Measurements from ENCODE around the gene DRD4. TPM values are rescaled to one million over a fixed set of nuclear protein-coding genes. Genes with fewer than 3 reads are reported as not detected.

The DRD4 gene
- total and polyA plus RNA-seq, 2 of the 8 experiments (the other 6 are each of a cell fraction or from before 2014, with no cell fraction given): 3.4 to 4.9 TPM

DNA sequence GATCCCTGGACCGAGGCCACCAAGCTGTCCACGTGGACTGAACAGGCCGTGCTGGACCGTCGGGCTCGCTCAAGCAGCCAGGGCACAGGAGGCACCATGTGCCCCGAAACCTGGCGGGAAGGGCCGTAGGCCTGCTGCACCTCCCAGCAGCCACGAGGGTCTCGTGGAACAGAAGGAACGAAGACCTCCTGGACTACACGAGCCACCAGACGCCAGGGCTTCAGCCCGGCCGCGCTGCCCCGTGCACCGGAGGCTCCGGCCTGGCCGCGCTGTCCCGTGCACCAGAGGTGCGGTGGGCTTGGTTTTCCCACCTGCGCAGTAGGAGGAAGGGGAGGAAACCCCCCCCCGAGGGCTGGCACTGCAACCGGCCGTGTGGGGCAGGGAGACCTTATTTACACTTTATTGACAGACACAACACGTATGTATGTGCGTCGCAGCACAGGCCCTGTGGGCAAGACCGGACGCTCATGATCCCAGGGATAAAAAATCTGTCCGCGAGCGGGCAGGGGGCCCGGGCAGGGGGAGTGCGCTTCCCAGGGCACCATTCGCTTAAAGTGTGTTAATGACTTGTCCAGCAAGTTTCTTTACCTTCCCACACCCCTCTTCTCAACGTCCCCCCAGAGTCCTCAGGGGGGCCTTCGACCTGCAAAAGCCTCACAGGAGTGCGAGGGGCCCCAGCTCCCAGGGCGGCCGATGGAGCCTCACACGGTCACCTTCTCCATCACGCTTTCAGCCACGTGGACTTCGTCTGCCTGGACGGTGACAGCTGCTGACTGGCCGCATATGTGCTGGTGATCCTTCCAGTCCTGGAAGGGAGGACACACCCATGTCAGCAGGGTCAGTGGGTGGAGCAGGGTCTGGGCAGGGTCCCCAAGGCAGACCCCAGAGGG lies 7.0 kb downstream of the DRD4 start:
- no peak overlapping the region for H3K4me3 ChIP-seq (ENCODE audit: extremely low read depth in 1 of 4, insufficient read depth in 2 of 4, low read depth in 3 of 4, low read length in 4 of 4)
- no peak overlapping the region for H2AFZ ChIP-seq (ENCODE audit: low read length)
- no peak overlapping the region for H3K4me2 ChIP-seq (ENCODE audit: insufficient read depth in 1 of 2, low read depth in 2 of 2, low read length in 2 of 2)
- H3K79me1 ChIP-seq (ENCODE audit: low read depth, low read length): no peaks in the 10 kb centered on the region
- H3K23me2 ChIP-seq (ENCODE audit: low read depth, low read length): peaks cover 6% of the 10 kb centered on the region; the same call in 1 of the 2 replicates
- peak overlapping the region; percentile 78; the same call in 1 of the 2 replicates for H2BK5ac ChIP-seq (ENCODE audit: low read depth, low read length)
- DNase-seq (ENCODE audit: low read depth in 1 of 2, low spot score in 2 of 2) (no peak), FAIRE-seq (no peak)
- H3K18ac ChIP-seq (ENCODE audit: extremely low read depth, low read length): no peak overlapping the region
- H4K5ac ChIP-seq (ENCODE audit: insufficient read length, low read depth, low read length): no peak overlapping the region
- H3K4me1 ChIP-seq (replicated peaks in 1 of 4; ENCODE audit: control insufficient read depth in 3 of 4, insufficient read depth in 4 of 4, low read length in 3 of 4): peaks cover 0 to 12% (median 8%) of the 10 kb centered on the region in 4 experiments; a peak in 6 of 7 replicates
- no peak overlapping the region for H4K8ac ChIP-seq (ENCODE audit: extremely low read depth, insufficient read depth, low read length)
- H2BK20ac ChIP-seq (ENCODE audit: low read length): no peak overlapping the region
- no peak overlapping the region for H2BK15ac ChIP-seq (ENCODE audit: low read length)
- peaks cover 0 to 6% of the 10 kb centered on the region in 2 experiments for H4K20me1 ChIP-seq (replicated peaks in 1 of 2; ENCODE audit: control insufficient read depth in 1 of 2, insufficient read depth in 2 of 2, low read length in 2 of 2)
- CTCF ChIA-PET (ENCODE audit: partially characterized antibody): interaction anchor here (0.5 to 1.3 kb wide), 3 partner anchors 40 to 89 kb away, joined by 3 read pairs; no protein-coding TSS in a partner anchor
- no peak overlapping the region for H3K4ac ChIP-seq (replicated peaks; ENCODE audit: insufficient read length, low read depth, low read length)
- H2BK120ac ChIP-seq (replicated peaks; ENCODE audit: low read depth, low read length): no peak overlapping the region
- H3K27ac ChIP-seq (ENCODE audit: low read depth, low read length): no peak overlapping the region; the same call in 1 of the 2 replicates
- H3K9me3 ChIP-seq (ENCODE audit: insufficient read depth in 2 of 2, low read depth in 1 of 2, low read length in 1 of 2): no peaks in the 10 kb centered on the region; a peak in 1 of 4 replicates
- H3K56ac ChIP-seq (replicated peaks; ENCODE audit: insufficient read length, low read depth, low read length): no peak overlapping the region
- H2AK5ac ChIP-seq (ENCODE audit: low read depth, low read length): no peak overlapping the region
- no peak overlapping the region for H4K91ac ChIP-seq (replicated peaks; ENCODE audit: insufficient read length, low read length)
- H3K23ac ChIP-seq (ENCODE audit: insufficient read length): no peak overlapping the region
- POLR2A ChIA-PET (ENCODE audit: partially characterized antibody): interaction anchor here (0.7 kb wide), 1 partner anchor 159 kb away, joined by 3 read pairs; no protein-coding TSS in a partner anchor
- H3K36me3 ChIP-seq (ENCODE audit: control insufficient read depth in 2 of 4, insufficient read depth in 4 of 4, low read length in 3 of 4): peaks cover 0 to 3% (median 0%) of the 10 kb centered on the region in 4 experiments; a peak in 1 of 8 replicates
- H3K27me3 ChIP-seq (replicated peaks in 1 of 4; ENCODE audit: control insufficient read depth in 3 of 4, extremely low read depth in 1 of 4, insufficient read depth in 3 of 4, low read length in 3 of 4): peaks cover 0 to 11% (median 9%) of the 10 kb centered on the region in 4 experiments; a peak in 6 of 7 replicates
- H2BK12ac ChIP-seq (ENCODE audit: low read depth, low read length): no peak overlapping the region
- H3K9ac ChIP-seq (replicated peaks in 1 of 4; ENCODE audit: extremely low read depth in 1 of 4, low read depth in 3 of 4, low read length in 3 of 4): no peak overlapping the region
- 89% methylated on average over 32 of the region's 50 CpGs; no CpG with 5 or more reads in 1 of the 2 experiments for WGBS, 2 experiments (ENCODE audit: extremely low coverage in 1 of 2, insufficient coverage in 1 of 2, insufficient read length in 1 of 2, insufficient replicate concordance in 2 of 2, low coverage in 1 of 2, low lambda C conversion rate in 2 of 2, missing lambda C conversion rate in 1 of 2)
- H3K14ac ChIP-seq (ENCODE audit: insufficient read length): no peak overlapping the region
- no peaks in the 10 kb centered on the region for H3K79me2 ChIP-seq (ENCODE audit: control insufficient read depth in 1 of 2, insufficient read depth in 2 of 2, low read length in 2 of 2)
- TF ChIP-seq CHD1 (IDR thresholded peaks at IDR 0.05; ENCODE audit: low read depth, low read length) (no peak), CEBPB (IDR thresholded peaks at IDR 0.05; ENCODE audit: low read depth, low read length) (no peak), POLR2AphosphoS5 (IDR thresholded peaks at IDR 0.05; ENCODE audit: low read depth, low read length) (no peak; the same call in 1 of the 2 replicates), TAF7 (optimal IDR thresholded peaks at IDR 0.05; ENCODE audit: borderline replicate concordance, low read depth, low read length) (no peak), GABPA (IDR thresholded peaks at IDR 0.05; ENCODE audit: borderline replicate concordance, insufficient read depth, low read length) (no peak)
- TF ChIP-seq, protein P1, sequence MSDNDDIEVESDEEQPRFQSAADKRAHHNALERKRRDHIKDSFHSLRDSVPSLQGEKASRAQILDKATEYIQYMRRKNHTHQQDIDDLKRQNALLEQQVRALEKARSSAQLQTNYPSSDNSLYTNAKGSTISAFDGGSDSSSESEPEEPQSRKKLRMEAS (IDR thresholded peaks at IDR 0.05): peak; percentile 32; the same call in 1 of the 2 replicates
- TF ChIP-seq, protein P2, sequence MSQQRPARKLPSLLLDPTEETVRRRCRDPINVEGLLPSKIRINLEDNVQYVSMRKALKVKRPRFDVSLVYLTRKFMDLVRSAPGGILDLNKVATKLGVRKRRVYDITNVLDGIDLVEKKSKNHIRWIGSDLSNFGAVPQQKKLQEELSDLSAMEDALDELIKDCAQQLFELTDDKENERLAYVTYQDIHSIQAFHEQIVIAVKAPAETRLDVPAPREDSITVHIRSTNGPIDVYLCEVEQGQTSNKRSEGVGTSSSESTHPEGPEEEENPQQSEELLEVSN (IDR thresholded peaks at IDR 0.05): peak; percentile 89

Measured in H1 (cell line).